ENCODE data around the gene RTN4R.

GRCh38 chr22:20261848-20262581, 6.1 kb downstream of the RTN4R start:
- no peak for TF ChIP-seq POLR2A (IDR thresholded peaks at IDR 0.05)
- TF ChIP-seq, protein P1, sequence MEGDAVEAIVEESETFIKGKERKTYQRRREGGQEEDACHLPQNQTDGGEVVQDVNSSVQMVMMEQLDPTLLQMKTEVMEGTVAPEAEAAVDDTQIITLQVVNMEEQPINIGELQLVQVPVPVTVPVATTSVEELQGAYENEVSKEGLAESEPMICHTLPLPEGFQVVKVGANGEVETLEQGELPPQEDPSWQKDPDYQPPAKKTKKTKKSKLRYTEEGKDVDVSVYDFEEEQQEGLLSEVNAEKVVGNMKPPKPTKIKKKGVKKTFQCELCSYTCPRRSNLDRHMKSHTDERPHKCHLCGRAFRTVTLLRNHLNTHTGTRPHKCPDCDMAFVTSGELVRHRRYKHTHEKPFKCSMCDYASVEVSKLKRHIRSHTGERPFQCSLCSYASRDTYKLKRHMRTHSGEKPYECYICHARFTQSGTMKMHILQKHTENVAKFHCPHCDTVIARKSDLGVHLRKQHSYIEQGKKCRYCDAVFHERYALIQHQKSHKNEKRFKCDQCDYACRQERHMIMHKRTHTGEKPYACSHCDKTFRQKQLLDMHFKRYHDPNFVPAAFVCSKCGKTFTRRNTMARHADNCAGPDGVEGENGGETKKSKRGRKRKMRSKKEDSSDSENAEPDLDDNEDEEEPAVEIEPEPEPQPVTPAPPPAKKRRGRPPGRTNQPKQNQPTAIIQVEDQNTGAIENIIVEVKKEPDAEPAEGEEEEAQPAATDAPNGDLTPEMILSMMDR (IDR thresholded peaks at IDR 0.05), result no peak

Measured in uterus (tissue), 2 donors.